ENCODE data around the gene SKI. TPM values are rescaled to one million over a fixed set of nuclear protein-coding genes. Genes with fewer than 3 reads are reported as not detected.

Gene SKI
- total and polyA plus RNA-seq, 4 donors = 17.1 to 90.7 (median 40.7) TPM

GRCh38 chr1:2192031-2192995, 35.8 kb upstream of the SKI start:
- no peak for ATAC-seq (ENCODE audit: insufficient read depth, low FRiP score)

DNA sequence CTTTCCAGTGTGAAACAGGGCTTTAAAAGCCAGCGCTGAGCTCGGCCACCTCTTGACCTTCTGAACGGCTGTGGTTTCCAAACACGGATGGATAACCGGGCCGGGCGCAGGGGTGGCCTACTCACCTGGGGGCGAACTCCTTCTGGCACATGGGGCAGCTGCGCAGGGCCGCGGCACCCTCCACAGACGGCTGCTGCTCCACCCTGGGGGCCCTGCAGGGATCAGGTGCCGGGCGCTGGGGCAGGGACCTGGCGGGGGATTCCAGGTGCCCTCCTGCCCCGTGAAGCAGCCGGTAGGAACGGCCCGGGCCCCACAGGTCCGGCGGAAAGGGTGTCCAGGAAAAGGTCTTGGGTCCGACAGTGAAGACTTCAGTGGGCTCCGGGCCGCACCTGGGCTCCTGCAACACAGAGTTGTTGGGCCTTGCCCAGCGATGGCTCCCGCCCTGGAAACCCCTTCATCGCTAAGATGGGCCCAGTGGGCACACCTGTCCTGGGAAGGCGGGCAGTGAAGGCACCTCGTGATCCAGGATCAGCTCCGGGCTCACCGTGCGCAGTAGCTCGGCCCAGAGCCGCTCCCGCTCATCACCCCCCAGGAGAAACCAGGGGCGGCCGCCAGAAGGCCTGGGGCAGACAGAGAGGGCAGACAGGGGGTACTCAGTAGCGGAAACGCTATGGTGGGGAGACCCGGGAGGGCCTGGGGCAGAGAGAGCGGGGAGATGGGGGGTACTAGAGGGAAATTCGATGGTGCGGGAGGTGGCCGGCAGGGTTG, 34.4 kb upstream of the SKI start:
- H3K27me3 ChIP-seq (ENCODE audit: control insufficient read depth in 3 of 3, insufficient read depth in 3 of 3, low read length in 2 of 3) = no peaks in the 10 kb centered on the region
- peak overlapping the region; percentile 55 to 81 for H3K27ac ChIP-seq (ENCODE audit: low read depth in 1 of 2, low read length in 1 of 2)
- ATAC-seq (ENCODE audit: insufficient read depth, low FRiP score) (no peak), DNase-seq (no peak)
- H3K36me3 ChIP-seq (ENCODE audit: control insufficient read depth in 4 of 4, insufficient read depth in 4 of 4, low read length in 4 of 4) = no peaks in the 10 kb centered on the region
- no peak for TF ChIP-seq CTCF (IDR thresholded peaks at IDR 0.05; ENCODE audit: control extremely low read depth, extremely low read depth)
- no peak overlapping the region for H3K9ac ChIP-seq (ENCODE audit: insufficient read depth in 1 of 2, low read length in 2 of 2)
- no peaks in the 10 kb centered on the region for H3K9me3 ChIP-seq (ENCODE audit: control insufficient read depth in 4 of 4, insufficient read depth in 3 of 4, low read length in 3 of 4)
- 63 to 71% methylated on average over 44 of the region's 44 CpGs for WGBS, 2 donors
- H3K4me3 ChIP-seq = no peak overlapping the region
- H3K4me1 ChIP-seq (ENCODE audit: control insufficient read depth in 5 of 5, insufficient read depth in 5 of 5, low read length in 5 of 5) = peaks cover 6 to 59% (median 25%) of the 10 kb centered on the region in 5 donors

More at GRCh38 chr1:2192031-2192995, 35.8 kb upstream of the SKI start:
- DNase-seq = peak; percentile 76 to 94 (median 90)
- TF ChIP-seq CTCF (IDR thresholded peaks at IDR 0.05; ENCODE audit: control extremely low read depth, extremely low read depth) = no peak
- Histone ChIP-seq H3K4me1 (ENCODE audit: control insufficient read depth in 5 of 5, insufficient read depth in 5 of 5, low read length in 5 of 5) (peaks cover 6 to 57% (median 21%) of the 10 kb centered on the region in 5 donors), H3K27me3 (ENCODE audit: control insufficient read depth in 3 of 3, insufficient read depth in 3 of 3, low read length in 2 of 3) (no peaks in the 10 kb centered on the region), H3K9me3 (ENCODE audit: control insufficient read depth in 4 of 4, insufficient read depth in 3 of 4, low read length in 3 of 4) (no peaks in the 10 kb centered on the region), H3K27ac (ENCODE audit: low read depth in 1 of 2, low read length in 1 of 2) (peak overlapping the region; percentile 17 to 60), H3K9ac (ENCODE audit: insufficient read depth in 1 of 2, low read length in 2 of 2) (peak overlapping the region in 1 of 2 donors; percentile 24), H3K36me3 (ENCODE audit: control insufficient read depth in 4 of 4, insufficient read depth in 4 of 4, low read length in 4 of 4) (no peaks in the 10 kb centered on the region), H3K4me3 (no peak overlapping the region)
- WGBS, 2 donors = 66 to 77% methylated on average over 30 of the region's 30 CpGs

DNA sequence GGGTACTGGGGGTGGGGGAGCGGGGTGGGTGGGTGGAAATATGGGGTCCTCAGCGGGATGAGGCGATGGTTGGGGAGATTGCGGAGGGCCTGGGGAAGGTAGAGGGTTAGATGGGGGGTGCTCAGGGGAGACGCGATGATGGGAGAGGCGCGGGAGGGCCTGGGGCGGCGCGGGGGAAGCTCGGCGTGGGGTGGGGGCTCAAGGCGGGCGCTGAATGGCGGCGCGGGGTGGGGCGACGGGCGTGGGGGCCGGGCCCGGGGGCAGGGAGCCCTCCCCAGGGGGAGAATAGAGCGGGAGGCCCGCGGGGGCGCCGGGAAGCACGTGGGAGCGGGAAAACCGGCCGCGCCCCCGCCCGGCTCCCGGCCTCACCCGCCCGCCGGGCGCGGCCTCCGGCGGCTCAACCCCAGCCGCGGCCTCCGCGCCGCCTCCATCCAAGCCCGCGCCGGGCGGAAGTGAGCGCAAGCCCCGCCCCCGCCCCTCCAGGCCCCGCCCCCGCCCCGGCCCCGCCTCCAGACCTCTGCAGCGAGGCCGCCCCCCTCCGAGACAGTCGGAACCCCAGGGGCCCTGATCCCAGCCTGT, 33.7 kb upstream of the SKI start, which contains the start of gene FAAP20:
TSS of gene FAAP20 (minus strand) at position 454 of the 579 bp plus-strand sequence. CDS start at position 431, 23 bp downstream.
- H3K9ac ChIP-seq (ENCODE audit: insufficient read depth in 1 of 2, low read length in 2 of 2) = peak within 1 kb of the TSS in 1 of 2 donors; percentile 26
- no peaks in the 10 kb centered on the region for H3K9me3 ChIP-seq (ENCODE audit: control insufficient read depth in 4 of 4, insufficient read depth in 3 of 4, low read length in 3 of 4)
- peaks cover 6 to 61% (median 25%) of the 10 kb centered on the region in 5 donors for H3K4me1 ChIP-seq (ENCODE audit: control insufficient read depth in 5 of 5, insufficient read depth in 5 of 5, low read length in 5 of 5)
- H3K27ac ChIP-seq (ENCODE audit: low read depth in 1 of 2, low read length in 1 of 2) = peak within 1 kb of the TSS; percentile 81 to 94
- TF ChIP-seq CTCF (IDR thresholded peaks at IDR 0.05; ENCODE audit: control extremely low read depth, extremely low read depth) = no peak
- H3K27me3 ChIP-seq (ENCODE audit: control insufficient read depth in 3 of 3, insufficient read depth in 3 of 3, low read length in 2 of 3) = no peaks in the 10 kb centered on the region
- peak; percentile 49 for ATAC-seq (ENCODE audit: insufficient read depth, low FRiP score)
- 1 to 2% methylated on average over 20 to 62 of the region's 63 CpGs for WGBS, 2 donors
- peak within 1 kb of the TSS; percentile 30 for H3K4me3 ChIP-seq
- no peaks in the 10 kb centered on the region for H3K36me3 ChIP-seq (ENCODE audit: control insufficient read depth in 4 of 4, insufficient read depth in 4 of 4, low read length in 4 of 4)
- DNase-seq = peak in 2 of 3 donors; percentile 77 to 91
